ENCODE results near the gene NUP50. TPM values are rescaled to one million over a fixed set of nuclear protein-coding genes. Genes with fewer than 3 reads are reported as not detected.

The NUP50 gene
- total and polyA plus RNA-seq, 4 donors: 15.2 to 80.1 (median 46.9) TPM

DNA sequence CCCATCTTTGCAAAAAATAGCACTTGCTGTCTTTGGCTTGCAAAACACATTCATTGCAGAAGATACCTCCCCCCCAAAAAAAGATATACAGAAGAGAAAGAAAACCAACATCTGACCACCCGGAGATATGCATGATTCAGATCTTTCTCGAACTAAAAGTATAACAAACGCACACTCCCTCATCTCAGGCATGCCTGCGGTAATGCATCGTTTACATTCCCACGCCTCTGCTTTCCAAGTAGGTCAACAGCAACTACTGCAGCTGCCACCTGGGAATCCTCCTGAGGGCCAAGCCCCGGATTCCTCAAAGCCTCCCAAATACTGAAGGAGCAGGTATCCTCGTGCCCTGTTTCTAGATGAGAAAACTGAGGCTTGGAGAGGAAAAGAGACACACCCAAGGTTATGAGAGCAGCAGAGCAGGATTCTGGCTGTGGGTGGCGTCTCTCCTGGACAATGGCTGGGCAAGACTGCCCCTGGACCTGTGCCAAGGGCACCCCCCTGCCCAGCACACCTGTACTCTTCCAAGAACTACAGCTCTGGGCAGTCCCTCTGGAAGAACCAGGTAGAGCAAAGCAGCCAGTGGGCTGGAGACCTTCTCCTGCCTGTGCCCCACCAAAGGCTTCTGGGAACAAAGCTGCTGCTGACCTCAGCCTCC, 38.1 kb downstream of the NUP50 start:
- Histone ChIP-seq H3K27ac (ENCODE audit: low read depth in 1 of 2, low read length in 1 of 2) (no peak overlapping the region), H3K4me1 (ENCODE audit: control insufficient read depth in 5 of 5, insufficient read depth in 5 of 5, low read length in 5 of 5) (no peaks in the 10 kb centered on the region), H3K36me3 (ENCODE audit: control insufficient read depth in 4 of 4, insufficient read depth in 4 of 4, low read length in 4 of 4) (peaks cover 0 to 74% (median 5%) of the 10 kb centered on the region in 4 donors), H3K27me3 (ENCODE audit: control insufficient read depth in 3 of 3, insufficient read depth in 3 of 3, low read length in 2 of 3) (no peaks in the 10 kb centered on the region), H3K9me3 (ENCODE audit: control insufficient read depth in 4 of 4, insufficient read depth in 3 of 4, low read length in 3 of 4) (peaks cover 0 to 12% (median 0%) of the 10 kb centered on the region in 4 donors), H3K9ac (ENCODE audit: insufficient read depth in 1 of 2, low read length in 2 of 2) (no peak overlapping the region), H3K4me3 (no peak overlapping the region)
- TF ChIP-seq, protein P1, sequence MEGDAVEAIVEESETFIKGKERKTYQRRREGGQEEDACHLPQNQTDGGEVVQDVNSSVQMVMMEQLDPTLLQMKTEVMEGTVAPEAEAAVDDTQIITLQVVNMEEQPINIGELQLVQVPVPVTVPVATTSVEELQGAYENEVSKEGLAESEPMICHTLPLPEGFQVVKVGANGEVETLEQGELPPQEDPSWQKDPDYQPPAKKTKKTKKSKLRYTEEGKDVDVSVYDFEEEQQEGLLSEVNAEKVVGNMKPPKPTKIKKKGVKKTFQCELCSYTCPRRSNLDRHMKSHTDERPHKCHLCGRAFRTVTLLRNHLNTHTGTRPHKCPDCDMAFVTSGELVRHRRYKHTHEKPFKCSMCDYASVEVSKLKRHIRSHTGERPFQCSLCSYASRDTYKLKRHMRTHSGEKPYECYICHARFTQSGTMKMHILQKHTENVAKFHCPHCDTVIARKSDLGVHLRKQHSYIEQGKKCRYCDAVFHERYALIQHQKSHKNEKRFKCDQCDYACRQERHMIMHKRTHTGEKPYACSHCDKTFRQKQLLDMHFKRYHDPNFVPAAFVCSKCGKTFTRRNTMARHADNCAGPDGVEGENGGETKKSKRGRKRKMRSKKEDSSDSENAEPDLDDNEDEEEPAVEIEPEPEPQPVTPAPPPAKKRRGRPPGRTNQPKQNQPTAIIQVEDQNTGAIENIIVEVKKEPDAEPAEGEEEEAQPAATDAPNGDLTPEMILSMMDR (IDR thresholded peaks at IDR 0.05; ENCODE audit: control extremely low read depth, extremely low read depth): no peak
- no peak for DNase-seq
- 67 to 78% methylated on average over 9 of the region's 9 CpGs for WGBS, 2 donors
- ATAC-seq (ENCODE audit: insufficient read depth, low FRiP score): no peak

DNA sequence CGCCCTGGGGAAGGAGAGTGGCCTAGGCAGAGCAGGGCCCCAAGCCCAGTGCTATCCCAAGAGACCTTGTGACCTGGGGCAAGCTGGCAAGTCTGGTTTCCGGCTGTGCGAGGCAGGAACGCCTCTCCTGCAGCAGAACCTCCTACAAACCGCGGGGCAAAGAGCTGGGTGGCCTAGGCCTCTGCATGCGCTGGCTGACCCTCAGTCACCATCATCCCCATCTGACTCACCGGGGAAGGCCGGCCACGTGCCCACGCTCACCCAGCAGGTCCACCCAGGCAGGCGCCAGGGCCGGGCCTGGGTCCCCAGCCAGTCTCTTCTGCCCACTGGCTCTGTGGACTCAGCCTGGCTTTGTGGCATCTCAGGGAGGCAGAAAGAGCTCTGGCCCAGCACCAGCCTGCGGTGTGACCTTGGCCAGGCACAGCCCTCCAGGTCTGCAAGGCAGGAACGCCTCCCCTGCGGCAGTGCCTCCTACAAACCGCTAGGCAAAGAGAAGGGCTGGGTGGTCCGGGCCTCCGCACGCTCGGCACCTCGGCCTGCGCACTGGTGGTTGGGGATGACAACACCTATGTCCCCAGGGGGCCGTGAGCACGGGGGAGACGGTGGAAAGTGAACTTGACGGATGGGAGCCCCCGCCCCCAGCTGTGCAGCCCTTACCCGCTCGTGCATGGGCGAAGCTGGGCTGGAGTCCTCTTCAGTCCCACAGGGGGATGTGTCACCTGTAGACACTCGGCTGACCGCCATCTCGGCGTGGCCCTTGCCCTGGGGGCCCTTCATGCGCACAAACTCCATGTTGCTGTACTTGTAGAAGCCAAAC, 38.8 kb downstream of the NUP50 start:
- Histone ChIP-seq H3K27me3 (ENCODE audit: control insufficient read depth in 3 of 3, insufficient read depth in 3 of 3, low read length in 2 of 3) (no peaks in the 10 kb centered on the region), H3K4me1 (ENCODE audit: control insufficient read depth in 5 of 5, insufficient read depth in 5 of 5, low read length in 5 of 5) (no peaks in the 10 kb centered on the region), H3K36me3 (ENCODE audit: control insufficient read depth in 4 of 4, insufficient read depth in 4 of 4, low read length in 4 of 4) (peaks cover 0 to 67% (median 5%) of the 10 kb centered on the region in 4 donors), H3K9ac (ENCODE audit: insufficient read depth in 1 of 2, low read length in 2 of 2) (no peak overlapping the region), H3K4me3 (no peak overlapping the region), H3K27ac (ENCODE audit: low read depth in 1 of 2, low read length in 1 of 2) (no peak overlapping the region), H3K9me3 (ENCODE audit: control insufficient read depth in 4 of 4, insufficient read depth in 3 of 4, low read length in 3 of 4) (peaks cover 0 to 9% (median 0%) of the 10 kb centered on the region in 4 donors)
- ATAC-seq (ENCODE audit: insufficient read depth, low FRiP score) (no peak), DNase-seq (no peak)
- TF ChIP-seq, protein P1 (IDR thresholded peaks at IDR 0.05; ENCODE audit: control extremely low read depth, extremely low read depth): no peak
- WGBS, 2 donors: 94 to 97% methylated on average over 34 to 36 of the region's 36 CpGs

DNA sequence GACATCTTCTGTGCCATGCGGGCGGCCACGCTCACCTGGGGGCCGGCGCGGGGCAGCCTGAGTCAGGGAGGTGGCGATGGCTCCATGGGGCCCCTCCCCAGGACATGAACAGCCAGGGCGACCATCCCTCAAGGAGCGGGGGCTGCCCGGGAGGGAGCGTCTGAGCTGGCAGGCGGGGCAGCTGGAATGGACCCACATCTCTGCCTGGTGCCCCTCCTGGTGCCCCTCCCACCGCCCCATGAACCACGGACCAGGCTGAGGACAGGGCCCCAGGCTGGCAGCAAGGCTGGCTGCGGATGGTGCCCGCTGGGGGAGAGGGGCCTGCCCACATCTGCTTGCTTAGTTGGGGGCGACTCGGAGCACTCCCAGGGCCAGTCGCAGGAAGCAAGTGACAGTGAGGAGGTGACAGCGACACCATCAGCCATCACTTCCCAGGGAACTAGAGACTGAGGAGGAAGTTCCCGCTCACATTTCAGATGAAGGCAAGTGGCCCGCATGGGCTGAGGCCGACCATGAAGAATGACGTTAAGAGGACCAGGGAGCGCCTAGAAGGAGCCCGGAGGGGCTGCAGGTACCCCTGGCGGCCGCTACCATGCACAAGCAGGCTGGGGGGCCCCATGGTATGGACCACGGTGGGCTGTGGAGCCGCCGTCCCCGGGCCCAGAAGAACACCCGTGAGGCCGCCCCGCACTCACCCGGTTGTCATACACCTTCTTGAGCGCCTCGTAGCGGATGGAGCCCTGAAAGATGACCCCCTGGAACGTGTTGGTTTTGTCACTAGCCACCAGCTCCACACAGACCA, 39.6 kb downstream of the NUP50 start:
- TF ChIP-seq, protein P1 (IDR thresholded peaks at IDR 0.05; ENCODE audit: control extremely low read depth, extremely low read depth): no peak
- no peak overlapping the region for H3K27ac ChIP-seq (ENCODE audit: low read depth in 1 of 2, low read length in 1 of 2)
- H3K27me3 ChIP-seq (ENCODE audit: control insufficient read depth in 3 of 3, insufficient read depth in 3 of 3, low read length in 2 of 3): no peaks in the 10 kb centered on the region
- H3K36me3 ChIP-seq (ENCODE audit: control insufficient read depth in 4 of 4, insufficient read depth in 4 of 4, low read length in 4 of 4): peaks cover 0 to 61% (median 4%) of the 10 kb centered on the region in 4 donors
- no peak overlapping the region for H3K9ac ChIP-seq (ENCODE audit: insufficient read depth in 1 of 2, low read length in 2 of 2)
- DNase-seq: no peak
- 92 to 96% methylated on average over 40 of the region's 40 CpGs for WGBS, 2 donors
- no peak overlapping the region for H3K4me3 ChIP-seq
- peaks cover 0 to 6% (median 0%) of the 10 kb centered on the region in 4 donors for H3K9me3 ChIP-seq (ENCODE audit: control insufficient read depth in 4 of 4, insufficient read depth in 3 of 4, low read length in 3 of 4)
- no peaks in the 10 kb centered on the region for H3K4me1 ChIP-seq (ENCODE audit: control insufficient read depth in 5 of 5, insufficient read depth in 5 of 5, low read length in 5 of 5)
- ATAC-seq (ENCODE audit: insufficient read depth, low FRiP score): no peak
